Thoracic aorta (tissue), 2 donors: ENCODE results near the gene FUT8. TPM values are rescaled to one million over a fixed set of nuclear protein-coding genes. Genes with fewer than 3 reads are reported as not detected.

ENCODE experiments used
- ATAC-seq: fragments of 150-250 bp; one replicate; pipeline ENCODE4 v1.8.0; 2017; ENCODE audit warnings: low read depth; ENCODE audit not compliant: insufficient number of reproducible peaks, low FRiP score
- DNase-seq: peaks from one replicate; pipeline ENCODE4 v3.0.0-alpha.2; 2020; ENCODE audit warnings: low spot score
- H3K27ac ChIP-seq, 2 donors: fragments of 200-600 bp; sonication (generic); 1 replicate in 1 of 2; 2 replicates in 1 of 2; pipeline ENCODE4 v1.5.1; 2016; ENCODE audit warnings: mild to moderate bottlenecking in 2 of 2, moderate library complexity in 2 of 2
- H3K27me3 ChIP-seq: fragments of 200-600 bp; sonication (generic); replicated peaks from 2 replicates; pipeline ENCODE4 v1.6.0; 2016; ENCODE audit warnings: mild to moderate bottlenecking; ENCODE audit not compliant: insufficient read depth
- H3K36me3 ChIP-seq: fragments of 200-600 bp; sonication (generic); one replicate; pipeline ENCODE4 v1.5.1; 2016
- H3K4me1 ChIP-seq, 2 donors: fragments of 200-600 bp; sonication (generic); 1 replicate in 1 of 2; 2 replicates in 1 of 2; pipeline versions ENCODE4 v1.5.1 to v1.6.0; 2016; ENCODE audit warnings: low read depth in 2 of 2, mild to moderate bottlenecking in 1 of 2; ENCODE audit not compliant: control insufficient read depth in 1 of 2
- H3K4me3 ChIP-seq: fragments of 200-600 bp; sonication (generic); 2 replicates; pipeline ENCODE4 v1.5.1; 2016; ENCODE audit warnings: mild to moderate bottlenecking
- H3K9me3 ChIP-seq: fragments of 200-600 bp; sonication (generic); 2 replicates; pipeline ENCODE4 v1.5.1; 2016
- total RNA-seq, 2 donors: library from RNA; depleted of rRNA; stranded (reverse); fragments of >200 nt; gene quantifications; one replicate each; pipeline versions ENCODE4 v1.1.0 to v1.2.3, GENCODE V29; 2016
- TF ChIP-seq, protein P1 (sequence below): fragments of 200-600 bp; sonication (generic); IDR thresholded peaks from one replicate; pipeline ENCODE4 v1.5.1; 2019; ENCODE audit warnings: antibody characterized with exemption

FUT8 gene
- total RNA-seq, 2 donors from 2014 or later: 22.3 to 23.4 TPM

DNA sequence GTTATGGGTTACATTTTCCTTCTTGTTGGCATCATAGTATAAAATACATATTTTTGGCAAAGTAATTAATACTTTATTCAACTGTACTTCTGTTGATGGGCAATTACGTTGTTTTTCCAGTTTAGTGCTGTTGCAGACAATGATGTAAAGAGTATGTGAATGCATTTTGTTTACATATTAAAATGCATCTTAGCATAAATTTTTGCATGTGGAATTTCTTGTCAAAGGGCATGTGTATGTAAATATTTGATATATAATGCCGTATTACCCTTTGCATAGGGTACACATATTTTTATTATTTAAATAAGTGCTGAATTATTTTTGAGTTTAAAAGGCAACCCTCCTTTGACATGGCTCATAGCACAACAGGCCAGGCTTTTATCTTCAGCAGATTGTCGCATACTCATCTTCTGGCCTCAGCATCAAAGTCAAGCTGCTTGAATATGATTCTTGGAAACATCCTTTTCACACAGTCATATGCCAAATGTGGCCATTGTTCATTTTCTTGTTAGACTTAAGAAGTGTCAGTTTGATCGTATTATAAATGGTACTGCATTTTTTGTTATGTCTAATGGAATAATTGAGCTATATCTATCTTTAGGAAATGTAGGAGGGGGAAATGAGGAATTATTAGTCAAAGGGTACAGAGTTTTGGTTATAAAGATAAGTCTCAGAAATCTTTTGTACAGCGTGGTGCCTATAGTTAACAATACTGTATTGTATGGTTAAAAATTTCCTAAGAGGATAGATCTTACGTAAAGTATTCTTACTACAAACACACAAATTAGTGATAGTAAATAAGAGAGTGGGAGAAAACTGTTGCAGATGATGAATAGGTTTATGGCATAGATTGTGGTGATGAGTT, 138.5 kb downstream of the FUT8 start:
- Histone ChIP-seq H3K4me1 (no peaks in the 10 kb centered on the region), H3K9me3 (no peaks in the 10 kb centered on the region), H3K4me3 (no peak overlapping the region), H3K27ac (no peak overlapping the region), H3K27me3 (no peaks in the 10 kb centered on the region), H3K36me3 (no peaks in the 10 kb centered on the region)
- TF ChIP-seq, protein P1, sequence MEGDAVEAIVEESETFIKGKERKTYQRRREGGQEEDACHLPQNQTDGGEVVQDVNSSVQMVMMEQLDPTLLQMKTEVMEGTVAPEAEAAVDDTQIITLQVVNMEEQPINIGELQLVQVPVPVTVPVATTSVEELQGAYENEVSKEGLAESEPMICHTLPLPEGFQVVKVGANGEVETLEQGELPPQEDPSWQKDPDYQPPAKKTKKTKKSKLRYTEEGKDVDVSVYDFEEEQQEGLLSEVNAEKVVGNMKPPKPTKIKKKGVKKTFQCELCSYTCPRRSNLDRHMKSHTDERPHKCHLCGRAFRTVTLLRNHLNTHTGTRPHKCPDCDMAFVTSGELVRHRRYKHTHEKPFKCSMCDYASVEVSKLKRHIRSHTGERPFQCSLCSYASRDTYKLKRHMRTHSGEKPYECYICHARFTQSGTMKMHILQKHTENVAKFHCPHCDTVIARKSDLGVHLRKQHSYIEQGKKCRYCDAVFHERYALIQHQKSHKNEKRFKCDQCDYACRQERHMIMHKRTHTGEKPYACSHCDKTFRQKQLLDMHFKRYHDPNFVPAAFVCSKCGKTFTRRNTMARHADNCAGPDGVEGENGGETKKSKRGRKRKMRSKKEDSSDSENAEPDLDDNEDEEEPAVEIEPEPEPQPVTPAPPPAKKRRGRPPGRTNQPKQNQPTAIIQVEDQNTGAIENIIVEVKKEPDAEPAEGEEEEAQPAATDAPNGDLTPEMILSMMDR: no peak
- DNase-seq (no peak), ATAC-seq (no peak)

DNA sequence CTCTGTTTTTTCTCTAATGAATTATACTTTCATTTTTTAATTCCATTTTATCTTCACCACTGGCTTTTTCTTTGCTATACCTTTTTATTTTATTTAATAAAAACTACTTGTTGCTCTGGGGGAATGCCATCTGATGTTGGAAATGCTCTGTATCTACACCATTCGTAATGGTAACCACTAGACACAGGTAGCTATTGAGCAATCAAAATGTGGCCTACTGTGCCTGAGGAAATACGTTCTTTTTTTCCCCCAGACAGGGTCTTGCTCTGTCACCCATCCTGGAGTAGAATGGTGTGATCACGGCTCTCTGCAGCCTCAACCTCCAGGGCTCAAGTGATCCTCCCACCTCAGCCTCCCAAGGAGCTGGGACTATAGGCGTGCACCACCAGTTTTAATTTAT, 140.2 kb downstream of the FUT8 start:
- Histone ChIP-seq H3K9me3 (no peaks in the 10 kb centered on the region), H3K36me3 (no peaks in the 10 kb centered on the region), H3K27ac (no peak overlapping the region), H3K4me3 (no peak overlapping the region), H3K4me1 (no peaks in the 10 kb centered on the region), H3K27me3 (no peaks in the 10 kb centered on the region)
- ATAC-seq (no peak), DNase-seq (no peak)
- TF ChIP-seq, protein P1: no peak

GRCh38 chr14:65554837-65555236, 142.3 kb downstream of the FUT8 start:
- no peak for DNase-seq
- no peak overlapping the region for H3K27ac ChIP-seq
- H3K4me3 ChIP-seq: no peak overlapping the region
- H3K4me1 ChIP-seq: no peaks in the 10 kb centered on the region
- H3K9me3 ChIP-seq: no peaks in the 10 kb centered on the region
- no peaks in the 10 kb centered on the region for H3K27me3 ChIP-seq
- TF ChIP-seq, protein P1: no peak
- ATAC-seq: no peak
- H3K36me3 ChIP-seq: no peaks in the 10 kb centered on the region

- DNase-seq: no peak
- Histone ChIP-seq H3K4me3 (no peak overlapping the region), H3K27me3 (no peaks in the 10 kb centered on the region), H3K36me3 (no peaks in the 10 kb centered on the region), H3K4me1 (no peaks in the 10 kb centered on the region), H3K9me3 (no peaks in the 10 kb centered on the region), H3K27ac (no peak overlapping the region)
- ATAC-seq: no peak
- TF ChIP-seq, protein P1: no peak
Measured at GRCh38 chr14:65555358-65555757, 142.8 kb downstream of the FUT8 start.

- TF ChIP-seq, protein P1: no peak
- H3K36me3 ChIP-seq: no peaks in the 10 kb centered on the region
- no peaks in the 10 kb centered on the region for H3K27me3 ChIP-seq
- H3K4me1 ChIP-seq: no peaks in the 10 kb centered on the region
- H3K9me3 ChIP-seq: no peaks in the 10 kb centered on the region
- no peak for ATAC-seq
- DNase-seq: no peak
- H3K4me3 ChIP-seq: no peak overlapping the region
- H3K27ac ChIP-seq: no peak overlapping the region
Measured at GRCh38 chr14:65558363-65558762, 145.8 kb downstream of the FUT8 start.
